Duodenal mucosa (tissue), 2 donors: ENCODE measurements around the gene ADCY5.

Experiments
- H3K27ac ChIP-seq: one replicate; pipeline ENCODE4 v1.7.0; 2013; ENCODE audit warnings: low read depth, low read length
- H3K27me3 ChIP-seq, 2 donors: one replicate each; pipeline ENCODE4 v1.7.0; 2013; ENCODE audit warnings: low read length in 2 of 2, control low read depth in 1 of 2; ENCODE audit not compliant: insufficient read depth in 2 of 2, control insufficient read depth in 1 of 2
- H3K36me3 ChIP-seq, 2 donors: one replicate each; pipeline ENCODE4 v1.7.0; 2013; ENCODE audit warnings: low read length in 2 of 2, control low read depth in 1 of 2; ENCODE audit not compliant: insufficient read depth in 2 of 2, control insufficient read depth in 1 of 2
- H3K4me1 ChIP-seq, 2 donors: one replicate each; pipeline ENCODE4 v1.7.0; 2013; ENCODE audit warnings: low read length in 2 of 2, control low read depth in 1 of 2; ENCODE audit not compliant: insufficient read depth in 2 of 2, control insufficient read depth in 1 of 2
- H3K4me3 ChIP-seq, 2 donors: one replicate each; pipeline ENCODE4 v1.7.0; 2013; ENCODE audit warnings: low read length in 2 of 2, low read depth in 1 of 2
- H3K9ac ChIP-seq, 2 donors: one replicate each; pipeline ENCODE4 v1.7.0; 2013; ENCODE audit warnings: low read length in 2 of 2, low read depth in 1 of 2
- H3K9me3 ChIP-seq, 2 donors: one replicate each; pipeline ENCODE4 v1.7.0; 2013; ENCODE audit warnings: low read length in 2 of 2, control low read depth in 1 of 2; ENCODE audit not compliant: control insufficient read depth in 1 of 2

Gene ADCY5

GRCh38 chr3:123352134-123352554 lies 96.7 kb downstream of the ADCY5 start:
- H3K9me3 ChIP-seq = no peaks in the 10 kb centered on the region
- no peak overlapping the region for H3K9ac ChIP-seq
- H3K27me3 ChIP-seq = peaks cover 0 to 2% of the 10 kb centered on the region in 2 donors
- no peaks in the 10 kb centered on the region for H3K36me3 ChIP-seq
- peaks cover 0 to 4% of the 10 kb centered on the region in 2 donors for H3K4me1 ChIP-seq
- no peak overlapping the region for H3K4me3 ChIP-seq
- H3K27ac ChIP-seq = no peak overlapping the region

- Histone ChIP-seq H3K9me3 (no peaks in the 10 kb centered on the region), H3K4me1 (peaks cover 0 to 4% of the 10 kb centered on the region in 2 donors), H3K27ac (no peak overlapping the region), H3K27me3 (peaks cover 0 to 2% of the 10 kb centered on the region in 2 donors), H3K9ac (no peak overlapping the region), H3K36me3 (no peaks in the 10 kb centered on the region), H3K4me3 (no peak overlapping the region)
These were observed 97.4 kb downstream of the ADCY5 start for GRCh38 chr3:123351501-123351900.

GRCh38 chr3:123350971-123351370 lies 97.9 kb downstream of the ADCY5 start:
- Histone ChIP-seq H3K36me3 (no peaks in the 10 kb centered on the region), H3K4me3 (no peak overlapping the region), H3K27me3 (peaks cover 0 to 6% of the 10 kb centered on the region in 2 donors), H3K9ac (no peak overlapping the region), H3K4me1 (peaks cover 0 to 4% of the 10 kb centered on the region in 2 donors), H3K9me3 (no peaks in the 10 kb centered on the region), H3K27ac (no peak overlapping the region)

GRCh38 chr3:123349566-123350435 lies 99.1 kb downstream of the ADCY5 start:
- no peak overlapping the region for H3K27ac ChIP-seq
- H3K9ac ChIP-seq = no peak overlapping the region
- H3K36me3 ChIP-seq = no peaks in the 10 kb centered on the region
- peaks cover 0 to 6% of the 10 kb centered on the region in 2 donors for H3K27me3 ChIP-seq
- peaks cover 0 to 4% of the 10 kb centered on the region in 2 donors for H3K4me1 ChIP-seq
- no peaks in the 10 kb centered on the region for H3K9me3 ChIP-seq
- H3K4me3 ChIP-seq = no peak overlapping the region

- peaks cover 0 to 6% of the 10 kb centered on the region in 2 donors for H3K27me3 ChIP-seq
- peaks cover 0 to 4% of the 10 kb centered on the region in 2 donors for H3K4me1 ChIP-seq
- no peak overlapping the region for H3K4me3 ChIP-seq
- H3K27ac ChIP-seq = no peak overlapping the region
- H3K9me3 ChIP-seq = no peaks in the 10 kb centered on the region
- no peaks in the 10 kb centered on the region for H3K36me3 ChIP-seq
- no peak overlapping the region for H3K9ac ChIP-seq
These were observed 99.7 kb downstream of the ADCY5 start for GRCh38 chr3:123349201-123349535.

GRCh38 chr3:123348471-123349200 lies 100.3 kb downstream of the ADCY5 start:
- Histone ChIP-seq H3K9ac (no peak overlapping the region), H3K27ac (no peak overlapping the region), H3K4me1 (peaks cover 0 to 4% of the 10 kb centered on the region in 2 donors), H3K9me3 (no peaks in the 10 kb centered on the region), H3K36me3 (no peaks in the 10 kb centered on the region), H3K27me3 (peaks cover 0 to 6% of the 10 kb centered on the region in 2 donors), H3K4me3 (no peak overlapping the region)

GRCh38 chr3:123347691-123348264 lies 101.1 kb downstream of the ADCY5 start:
- Histone ChIP-seq H3K36me3 (no peaks in the 10 kb centered on the region), H3K9me3 (no peaks in the 10 kb centered on the region), H3K27me3 (peaks cover 0 to 6% of the 10 kb centered on the region in 2 donors), H3K4me3 (no peak overlapping the region), H3K27ac (no peak overlapping the region), H3K9ac (no peak overlapping the region), H3K4me1 (peaks cover 0 to 4% of the 10 kb centered on the region in 2 donors)

GRCh38 chr3:123347205-123347604 lies 101.7 kb downstream of the ADCY5 start:
- Histone ChIP-seq H3K4me1 (peaks cover 0 to 4% of the 10 kb centered on the region in 2 donors), H3K9ac (no peak overlapping the region)

GRCh38 chr3:123346021-123346420 lies 102.9 kb downstream of the ADCY5 start:
- H3K27ac ChIP-seq = no peak overlapping the region
- H3K36me3 ChIP-seq = no peaks in the 10 kb centered on the region
- no peak overlapping the region for H3K4me3 ChIP-seq
- no peaks in the 10 kb centered on the region for H3K9me3 ChIP-seq
- peaks cover 0 to 6% of the 10 kb centered on the region in 2 donors for H3K27me3 ChIP-seq
- H3K4me1 ChIP-seq = peaks cover 0 to 4% of the 10 kb centered on the region in 2 donors
- H3K9ac ChIP-seq = no peak overlapping the region

More at GRCh38 chr3:123347205-123347604, 101.7 kb downstream of the ADCY5 start:
- no peak overlapping the region for H3K4me3 ChIP-seq
- no peaks in the 10 kb centered on the region for H3K36me3 ChIP-seq
- H3K27ac ChIP-seq = no peak overlapping the region
- H3K9me3 ChIP-seq = no peaks in the 10 kb centered on the region
- peaks cover 0 to 6% of the 10 kb centered on the region in 2 donors for H3K27me3 ChIP-seq
